Activated CD4-positive, alpha-beta memory T cell treated with anti-CD3 and anti-CD28 coated beads, Interleukin-2, amount 10 ng/mL, durations not matched to agents 7 days and 5 days (primary cell): Measurements from ENCODE around the gene NUCB1. TPM values are rescaled to one million over a fixed set of nuclear protein-coding genes. Genes with fewer than 3 reads are reported as not detected.
"Not testable (repeated sequence)": the region's sequence is repeated elsewhere in the genome, so short reads cannot be mapped to it uniquely, and the experiment has no call there.

Experiments used
- CTCF ChIA-PET: fragments of 350-600 bp; sonication (Branson Sonifier 250); formaldehyde crosslinking; loops from one replicate; lab custom pipeline; 2021; ENCODE audit warnings: antibody characterized with exemption, inconsistent platforms; lab: Charles Lee
- POLR2A ChIA-PET: fragments of 350-600 bp; sonication (Branson Sonifier 250); formaldehyde crosslinking; loops from one replicate; lab custom pipeline; 2021; ENCODE audit warnings: antibody characterized with exemption; lab: Charles Lee
- DNase-seq: peaks from one replicate; pipeline ENCODE4 v3.0.0-alpha.2; 2020
- H3K27ac Mint-ChIP-seq: one replicate; pipeline ENCODE4 v1.8.0; 2021; ENCODE audit warnings: mild to moderate bottlenecking, mixed read lengths
- H3K27me3 Mint-ChIP-seq: one replicate; pipeline ENCODE4 v1.8.0; 2021; ENCODE audit warnings: mixed read lengths
- H3K36me3 Mint-ChIP-seq: one replicate; pipeline ENCODE4 v1.8.0; 2021; ENCODE audit warnings: low read depth, mixed read lengths
- H3K4me1 Mint-ChIP-seq: one replicate; pipeline ENCODE4 v1.8.0; 2021; ENCODE audit warnings: mixed read lengths
- H3K4me3 Mint-ChIP-seq: one replicate; pipeline ENCODE4 v1.8.0; 2021; ENCODE audit warnings: mild to moderate bottlenecking, mixed read lengths
- H3K9me3 Mint-ChIP-seq: one replicate; pipeline ENCODE4 v1.8.0; 2021; ENCODE audit warnings: mixed read lengths
- total RNA-seq, 2 experiments: library from RNA; stranded (reverse); gene quantifications; one replicate each; pipeline ENCODE4 v1.2.3, GENCODE V29; 2021

Gene NUCB1
- total RNA-seq, 2 experiments from 2014 or later = 287 to 300 TPM

GRCh38 chr19:48867746-48868113 lies 32.4 kb upstream of the NUCB1 start:
- CTCF ChIA-PET = no interaction called here
- Mint-ChIP-seq H3K36me3 (peaks cover 3% of the 10 kb centered on the region), H3K9me3 (no peaks in the 10 kb centered on the region), H3K27ac (no peak overlapping the region), H3K27me3 (peaks cover 13% of the 10 kb centered on the region), H3K4me1 (peaks cover 8% of the 10 kb centered on the region), H3K4me3 (no peak overlapping the region)
- POLR2A ChIA-PET = no interaction called here
- no peak for DNase-seq

GRCh38 chr19:48868114-48868886 lies 31.8 kb upstream of the NUCB1 start, which contains the start of gene PLEKHA4:
Gene PLEKHA4, minus strand, starts transcription at chr19:48868617. Its CDS starts 997 bp downstream, at chr19:48867620.
- H3K9me3 Mint-ChIP-seq = no peaks in the 10 kb centered on the region
- no peak within 1 kb of the TSS for H3K27ac Mint-ChIP-seq
- H3K4me3 Mint-ChIP-seq = no peak within 1 kb of the TSS
- no peak for DNase-seq
- CTCF ChIA-PET = interaction anchor here (0.6 kb wide), 1 partner anchor 1835 kb away, joined by 3 read pairs; no protein-coding TSS in a partner anchor
- peaks cover 9% of the 10 kb centered on the region for H3K36me3 Mint-ChIP-seq
- H3K4me1 Mint-ChIP-seq = peaks cover 11% of the 10 kb centered on the region
- POLR2A ChIA-PET = no interaction called here
- H3K27me3 Mint-ChIP-seq = peaks cover 13% of the 10 kb centered on the region

- ChIA-PET POLR2A (no interaction called here), CTCF (interaction anchor here (0.6 to 1.1 kb wide), 2 partner anchors 82 to 217 kb away, joined by 3 read pairs; no protein-coding TSS in a partner anchor)
- Mint-ChIP-seq H3K9me3 (no peaks in the 10 kb centered on the region), H3K27ac (no peak overlapping the region), H3K4me3 (no peak overlapping the region), H3K4me1 (peaks cover 26% of the 10 kb centered on the region), H3K36me3 (peaks cover 26% of the 10 kb centered on the region), H3K27me3 (peaks cover 13% of the 10 kb centered on the region)
- no peak for DNase-seq
Measured at GRCh38 chr19:48870048-48870447, 30.1 kb upstream of the NUCB1 start.

- H3K27ac Mint-ChIP-seq = peak overlapping the region; percentile 91
- ChIA-PET POLR2A (interaction anchor here (0.7 to 7.6 kb wide), 24 partner anchors 9 to 687 kb away, joined by 3 to 125 read pairs (median 6); partner anchors contain the start of genes BAX, DHDH, FTL and GYS1), CTCF (interaction anchor here (1.1 to 2.8 kb wide), 5 partner anchors 28 to 122 kb away, joined by 3 to 15 read pairs (median 5); partner anchors contain the start of genes FTL, GYS1, NUCB1 and RUVBL2)
- H3K27me3 Mint-ChIP-seq = peaks cover 10% of the 10 kb centered on the region
- H3K36me3 Mint-ChIP-seq = peaks cover 42% of the 10 kb centered on the region
- H3K9me3 Mint-ChIP-seq, DNase-seq: not testable (repeated sequence)
- peak overlapping the region; percentile 88 for H3K4me3 Mint-ChIP-seq
- H3K4me1 Mint-ChIP-seq = peaks cover 41% of the 10 kb centered on the region
Measured at GRCh38 chr19:48871471-48872181, 28.5 kb upstream of the NUCB1 start.

GRCh38 chr19:48872182-48872883 lies 27.8 kb upstream of the NUCB1 start, which contains the start of gene PPP1R15A:
Gene PPP1R15A, plus strand, starts transcription at chr19:48872421. Its CDS starts 813 bp downstream, at chr19:48873234.
- Mint-ChIP-seq H3K27me3 (peaks cover 6% of the 10 kb centered on the region), H3K27ac (peak within 1 kb of the TSS; percentile 91), H3K36me3 (peaks cover 45% of the 10 kb centered on the region), H3K4me1 (peaks cover 44% of the 10 kb centered on the region), H3K4me3 (peak within 1 kb of the TSS; percentile 88), H3K9me3 (no peaks in the 10 kb centered on the region)
- peak; percentile 99 for DNase-seq
- ChIA-PET CTCF (interaction anchor here (1.5 to 2.8 kb wide), 4 partner anchors 27 to 121 kb away, joined by 5 to 15 read pairs (median 8); partner anchors contain the start of genes FTL, GYS1, NUCB1 and RUVBL2), POLR2A (interaction anchor here (0.7 to 7.6 kb wide), 26 partner anchors 8 to 687 kb away, joined by 3 to 125 read pairs (median 4); partner anchors contain the start of genes BAX, DHDH, FTL and GYS1)

GRCh38 chr19:48872884-48873475 lies 27.1 kb upstream of the NUCB1 start:
- POLR2A ChIA-PET = interaction anchor here (0.9 to 7.6 kb wide), 17 partner anchors 9 to 259 kb away, joined by 3 to 125 read pairs (median 9); partner anchors contain the start of genes BAX, DHDH, FTL and GYS1
- peak overlapping the region; percentile 91 for H3K27ac Mint-ChIP-seq
- CTCF ChIA-PET = interaction anchor here (0.9 to 2.8 kb wide), 5 partner anchors 27 to 121 kb away, joined by 5 to 15 read pairs (median 5); partner anchors contain the start of genes GYS1, NUCB1 and RUVBL2
- H3K4me3 Mint-ChIP-seq = peak overlapping the region; percentile 88
- peak; percentile 84 for DNase-seq
- peaks cover 50% of the 10 kb centered on the region for H3K4me1 Mint-ChIP-seq
- H3K36me3 Mint-ChIP-seq = peaks cover 51% of the 10 kb centered on the region
- no peaks in the 10 kb centered on the region for H3K9me3 Mint-ChIP-seq
- peaks cover 6% of the 10 kb centered on the region for H3K27me3 Mint-ChIP-seq

- ChIA-PET POLR2A (interaction anchor here (0.6 to 7.6 kb wide), 12 partner anchors 12 to 254 kb away, joined by 3 to 125 read pairs (median 6); partner anchors contain the start of genes BAX, BCAT2, DHDH and FTL), CTCF (interaction anchor here (0.9 to 2.8 kb wide), 5 partner anchors 26 to 120 kb away, joined by 5 to 15 read pairs (median 5); partner anchors contain the start of genes GYS1, NUCB1 and RUVBL2)
- H3K36me3 Mint-ChIP-seq = peaks cover 58% of the 10 kb centered on the region
- peaks cover 2% of the 10 kb centered on the region for H3K27me3 Mint-ChIP-seq
- peaks cover 53% of the 10 kb centered on the region for H3K4me1 Mint-ChIP-seq
- DNase-seq = peak; percentile 36
- peak overlapping the region; percentile 91 for H3K27ac Mint-ChIP-seq
- H3K4me3 Mint-ChIP-seq = peak overlapping the region; percentile 88
- no peaks in the 10 kb centered on the region for H3K9me3 Mint-ChIP-seq
Measured at GRCh38 chr19:48873476-48874302, 26.4 kb upstream of the NUCB1 start.

- Mint-ChIP-seq H3K27me3 (no peaks in the 10 kb centered on the region), H3K9me3 (no peaks in the 10 kb centered on the region), H3K4me1 (peaks cover 55% of the 10 kb centered on the region), H3K36me3 (peaks cover 61% of the 10 kb centered on the region), H3K4me3 (peak overlapping the region; percentile 88), H3K27ac (peak overlapping the region; percentile 91)
- CTCF ChIA-PET = interaction anchor here (0.7 to 2.8 kb wide), 9 partner anchors 26 to 369 kb away, joined by 3 to 15 read pairs (median 3); partner anchors contain the start of genes DHDH, GYS1, NUCB1 and RUVBL2
- POLR2A ChIA-PET = interaction anchor here (0.6 to 7.6 kb wide), 17 partner anchors 12 to 255 kb away, joined by 3 to 125 read pairs (median 5); partner anchors contain the start of genes BCAT2, DHDH, FTL and GYS1
- DNase-seq = peak; percentile 47
Measured at GRCh38 chr19:48874303-48875135, 25.6 kb upstream of the NUCB1 start.

GRCh38 chr19:48876043-48876981 lies 23.8 kb upstream of the NUCB1 start:
- H3K36me3 Mint-ChIP-seq = peaks cover 66% of the 10 kb centered on the region
- CTCF ChIA-PET = interaction anchor here (0.7 to 1.8 kb wide), 4 partner anchors 24 to 117 kb away, joined by 3 to 7 read pairs (median 4); partner anchors contain the start of genes DHDH, NUCB1 and RUVBL2
- POLR2A ChIA-PET = interaction anchor here (1.0 to 7.6 kb wide), 12 partner anchors 10 to 117 kb away, joined by 3 to 125 read pairs (median 6); partner anchors contain the start of genes FTL, GYS1, NUCB1 and RUVBL2
- peak overlapping the region; percentile 91 for H3K27ac Mint-ChIP-seq
- not testable (repeated sequence) for H3K27me3 Mint-ChIP-seq, H3K9me3 Mint-ChIP-seq
- H3K4me1 Mint-ChIP-seq = peaks cover 55% of the 10 kb centered on the region
- DNase-seq = peak; percentile 55
- H3K4me3 Mint-ChIP-seq = peak overlapping the region; percentile 88
